HG02588 (cell line): Measurements from ENCODE around the gene SNX1.
"Not testable (repeated sequence)": the region's sequence is repeated elsewhere in the genome, so short reads cannot be mapped to it uniquely, and the experiment has no call there.

ENCODE experiments used
- ATAC-seq: cut with Tn5 transposase; IDR thresholded peaks from one replicate; pipeline ENCODE4 v1.9.1; 2021; ENCODE audit warnings: mild to moderate bottlenecking, moderate library complexity; ENCODE audit not compliant: unreplicated experiment

The SNX1 gene

GRCh38 chr15:64112073-64112772, 16.4 kb downstream of the SNX1 start:
- ATAC-seq: no peak

GRCh38 chr15:64112904-64113303, 17.1 kb downstream of the SNX1 start:
- no peak for ATAC-seq

- ATAC-seq: no peak
These were observed 22.1 kb downstream of the SNX1 start for GRCh38 chr15:64117759-64118487.

GRCh38 chr15:64120322-64120721, 24.5 kb downstream of the SNX1 start:
- ATAC-seq: not testable (repeated sequence)

- no peak for ATAC-seq
These were observed 25.8 kb downstream of the SNX1 start for GRCh38 chr15:64121614-64122013.

- ATAC-seq: no peak
These were observed 26.7 kb downstream of the SNX1 start for GRCh38 chr15:64122444-64122843.

- no peak for ATAC-seq
These were observed 27.2 kb downstream of the SNX1 start for GRCh38 chr15:64122936-64123351.

- no peak for ATAC-seq
These were observed 30.2 kb downstream of the SNX1 start for GRCh38 chr15:64125978-64126377.

- ATAC-seq: no peak
These were observed 31.9 kb downstream of the SNX1 start for GRCh38 chr15:64127521-64128270.

- no peak for ATAC-seq
These were observed 34.4 kb downstream of the SNX1 start for GRCh38 chr15:64130159-64130558.

- ATAC-seq: no peak
These were observed 35.8 kb downstream of the SNX1 start for GRCh38 chr15:64131547-64131946.

- ATAC-seq: no peak
These were observed 36.4 kb downstream of the SNX1 start for GRCh38 chr15:64132217-64132616.

- ATAC-seq: no peak
These were observed 38.0 kb downstream of the SNX1 start for GRCh38 chr15:64133623-64134344.

- no peak for ATAC-seq
These were observed 38.6 kb downstream of the SNX1 start for GRCh38 chr15:64134345-64134829.

GRCh38 chr15:64136347-64136746, 40.6 kb downstream of the SNX1 start:
- no peak for ATAC-seq

- no peak for ATAC-seq
These were observed 41.5 kb downstream of the SNX1 start for GRCh38 chr15:64137226-64137833.

- ATAC-seq: no peak
These were observed 42.7 kb downstream of the SNX1 start for GRCh38 chr15:64138331-64138941.

GRCh38 chr15:64141798-64142512, 46.2 kb downstream of the SNX1 start:
- ATAC-seq: no peak

GRCh38 chr15:64143276-64143675, 47.5 kb downstream of the SNX1 start:
- no peak for ATAC-seq
